Measurements from ENCODE around the gene MTFP1. TPM values are rescaled to one million over a fixed set of nuclear protein-coding genes. Genes with fewer than 3 reads are reported as not detected.

The MTFP1 gene
- total RNA-seq, 2 donors from 2014 or later: 1.9 to 6.4 TPM

GRCh38 chr22:30404307-30404706 lies 21.3 kb upstream of the MTFP1 start:
- no peak overlapping the region for H3K27ac ChIP-seq
- no peak for TF ChIP-seq CTCF (IDR thresholded peaks at IDR 0.05)
- H3K4me1 ChIP-seq (ENCODE audit: control insufficient read depth in 1 of 2, low read depth in 2 of 2): no peaks in the 10 kb centered on the region
- H3K36me3 ChIP-seq: peaks cover 7% of the 10 kb centered on the region
- ATAC-seq (ENCODE audit: insufficient number of reproducible peaks, low FRiP score, low read depth) (no peak), DNase-seq (ENCODE audit: low spot score) (no peak)
- H3K27me3 ChIP-seq (replicated peaks; ENCODE audit: insufficient read depth): no peaks in the 10 kb centered on the region
- H3K4me3 ChIP-seq: no peak overlapping the region
- H3K9me3 ChIP-seq: no peaks in the 10 kb centered on the region

GRCh38 chr22:30405731-30406130 lies 19.8 kb upstream of the MTFP1 start:
- ATAC-seq (ENCODE audit: insufficient number of reproducible peaks, low FRiP score, low read depth) (no peak), DNase-seq (ENCODE audit: low spot score) (no peak)
- Histone ChIP-seq H3K4me1 (ENCODE audit: control insufficient read depth in 1 of 2, low read depth in 2 of 2) (no peaks in the 10 kb centered on the region), H3K27me3 (replicated peaks; ENCODE audit: insufficient read depth) (no peaks in the 10 kb centered on the region), H3K4me3 (no peak overlapping the region), H3K9me3 (no peaks in the 10 kb centered on the region), H3K36me3 (peaks cover 13% of the 10 kb centered on the region), H3K27ac (no peak overlapping the region)
- TF ChIP-seq CTCF (IDR thresholded peaks at IDR 0.05): no peak

GRCh38 chr22:30406400-30406799 lies 19.2 kb upstream of the MTFP1 start:
- Histone ChIP-seq H3K4me3 (no peak overlapping the region), H3K4me1 (ENCODE audit: control insufficient read depth in 1 of 2, low read depth in 2 of 2) (no peaks in the 10 kb centered on the region), H3K27me3 (replicated peaks; ENCODE audit: insufficient read depth) (no peaks in the 10 kb centered on the region), H3K9me3 (no peaks in the 10 kb centered on the region), H3K27ac (no peak overlapping the region), H3K36me3 (peaks cover 18% of the 10 kb centered on the region)
- no peak for TF ChIP-seq CTCF (IDR thresholded peaks at IDR 0.05)
- DNase-seq (ENCODE audit: low spot score): no peak
- no peak for ATAC-seq (ENCODE audit: insufficient number of reproducible peaks, low FRiP score, low read depth)

- Histone ChIP-seq H3K9me3 (no peaks in the 10 kb centered on the region), H3K27ac (no peak overlapping the region), H3K4me3 (no peak overlapping the region), H3K36me3 (peaks cover 18% of the 10 kb centered on the region), H3K27me3 (replicated peaks; ENCODE audit: insufficient read depth) (no peaks in the 10 kb centered on the region), H3K4me1 (ENCODE audit: control insufficient read depth in 1 of 2, low read depth in 2 of 2) (no peaks in the 10 kb centered on the region)
- no peak for ATAC-seq (ENCODE audit: insufficient number of reproducible peaks, low FRiP score, low read depth)
- no peak for TF ChIP-seq CTCF (IDR thresholded peaks at IDR 0.05)
- DNase-seq (ENCODE audit: low spot score): no peak
Measured at GRCh38 chr22:30408388-30409102, 17.0 kb upstream of the MTFP1 start.

GRCh38 chr22:30411780-30412179 lies 13.8 kb upstream of the MTFP1 start:
- Histone ChIP-seq H3K27me3 (replicated peaks; ENCODE audit: insufficient read depth) (no peaks in the 10 kb centered on the region), H3K9me3 (no peaks in the 10 kb centered on the region), H3K4me3 (no peak overlapping the region), H3K4me1 (ENCODE audit: control insufficient read depth in 1 of 2, low read depth in 2 of 2) (no peaks in the 10 kb centered on the region), H3K27ac (no peak overlapping the region), H3K36me3 (peaks cover 34% of the 10 kb centered on the region)
- ATAC-seq (ENCODE audit: insufficient number of reproducible peaks, low FRiP score, low read depth) (no peak), DNase-seq (ENCODE audit: low spot score) (no peak)
- TF ChIP-seq CTCF (IDR thresholded peaks at IDR 0.05): no peak

Measured in thoracic aorta (tissue), 2 donors.